ENCODE measurements around the gene DLG1. TPM values are rescaled to one million over a fixed set of nuclear protein-coding genes. Genes with fewer than 3 reads are reported as not detected.

The DLG1 gene
- total and polyA plus RNA-seq, 2 experiments from 2014 or later = 54.8 to 128 TPM

- H3K79me2 ChIP-seq = peaks cover 100% of the 10 kb centered on the region
- H3K27me3 ChIP-seq = no peaks in the 10 kb centered on the region
- no peak overlapping the region for H3K27ac ChIP-seq
- no peaks in the 10 kb centered on the region for H3K9me2 ChIP-seq (replicated peaks; ENCODE audit: insufficient read depth)
- no peak overlapping the region for H3K4me3 ChIP-seq
- no peaks in the 10 kb centered on the region for H3K4me1 ChIP-seq (ENCODE audit: insufficient read depth)
- 73% methylated on average over 4 of the region's 4 CpGs for WGBS (ENCODE audit: low lambda C conversion rate, missing lambda C conversion rate)
- no peak overlapping the region for H3K4me2 ChIP-seq
- H4K20me1 ChIP-seq (ENCODE audit: insufficient read depth, poor library complexity, severe bottlenecking) = peaks cover 23% of the 10 kb centered on the region
- H3K36me3 ChIP-seq (replicated peaks; ENCODE audit: insufficient read depth, low read depth) = no peaks in the 10 kb centered on the region
- TF ChIP-seq CTCF (IDR thresholded peaks at IDR 0.05; ENCODE audit: poor library complexity) = no peak
- TF ChIP-seq EZH2phosphoT487 (IDR thresholded peaks at IDR 0.05; ENCODE audit: low read depth, severe bottlenecking, unreplicated experiment) = no peak
- TF ChIP-seq EZH2 (IDR thresholded peaks at IDR 0.05; ENCODE audit: borderline replicate concordance) = no peak
- no peak overlapping the region for H2AFZ ChIP-seq
- H3K9me3 ChIP-seq (ENCODE audit: low read depth) = peaks cover 14% of the 10 kb centered on the region
- DNase-seq (ENCODE audit: low spot score) = no peak
These were observed 48.9 kb downstream of the DLG1 start for GRCh38 chr3:197249542-197249941.

- no peak overlapping the region for H3K4me2 ChIP-seq
- no peaks in the 10 kb centered on the region for H3K9me2 ChIP-seq (replicated peaks; ENCODE audit: insufficient read depth)
- H3K36me3 ChIP-seq (replicated peaks; ENCODE audit: insufficient read depth, low read depth) = no peaks in the 10 kb centered on the region
- no peak overlapping the region for H3K27ac ChIP-seq
- peaks cover 4% of the 10 kb centered on the region for H3K4me1 ChIP-seq (ENCODE audit: insufficient read depth)
- 90% methylated on average over 4 of the region's 4 CpGs for WGBS (ENCODE audit: low lambda C conversion rate, missing lambda C conversion rate)
- no peak for TF ChIP-seq CTCF (IDR thresholded peaks at IDR 0.05; ENCODE audit: poor library complexity)
- no peak for TF ChIP-seq EZH2phosphoT487 (IDR thresholded peaks at IDR 0.05; ENCODE audit: low read depth, severe bottlenecking, unreplicated experiment)
- TF ChIP-seq EZH2 (IDR thresholded peaks at IDR 0.05; ENCODE audit: borderline replicate concordance) = no peak
- DNase-seq (ENCODE audit: low spot score) = no peak
- H3K79me2 ChIP-seq = peaks cover 100% of the 10 kb centered on the region
- no peak overlapping the region for H2AFZ ChIP-seq
- no peak overlapping the region for H3K4me3 ChIP-seq
- H3K27me3 ChIP-seq = no peaks in the 10 kb centered on the region
- peaks cover 14% of the 10 kb centered on the region for H4K20me1 ChIP-seq (ENCODE audit: insufficient read depth, poor library complexity, severe bottlenecking)
- peaks cover 14% of the 10 kb centered on the region for H3K9me3 ChIP-seq (ENCODE audit: low read depth)
These were observed 50.1 kb downstream of the DLG1 start for GRCh38 chr3:197248341-197248740.

GRCh38 chr3:197244751-197245150 is 53.7 kb downstream of the DLG1 start:
- H3K9me3 ChIP-seq (ENCODE audit: low read depth) = peaks cover 10% of the 10 kb centered on the region
- no peak overlapping the region for H3K4me2 ChIP-seq
- peaks cover 21% of the 10 kb centered on the region for H3K4me1 ChIP-seq (ENCODE audit: insufficient read depth)
- H4K20me1 ChIP-seq (ENCODE audit: insufficient read depth, poor library complexity, severe bottlenecking) = no peaks in the 10 kb centered on the region
- peaks cover 99% of the 10 kb centered on the region for H3K79me2 ChIP-seq
- no peak for DNase-seq (ENCODE audit: low spot score)
- H3K36me3 ChIP-seq (replicated peaks; ENCODE audit: insufficient read depth, low read depth) = no peaks in the 10 kb centered on the region
- no peak overlapping the region for H3K27ac ChIP-seq
- no peaks in the 10 kb centered on the region for H3K27me3 ChIP-seq
- 77% methylated on average over 3 of the region's 3 CpGs for WGBS (ENCODE audit: low lambda C conversion rate, missing lambda C conversion rate)
- no peaks in the 10 kb centered on the region for H3K9me2 ChIP-seq (replicated peaks; ENCODE audit: insufficient read depth)
- no peak overlapping the region for H2AFZ ChIP-seq
- H3K4me3 ChIP-seq = no peak overlapping the region
- no peak for TF ChIP-seq CTCF (IDR thresholded peaks at IDR 0.05; ENCODE audit: poor library complexity)
- TF ChIP-seq EZH2phosphoT487 (IDR thresholded peaks at IDR 0.05; ENCODE audit: low read depth, severe bottlenecking, unreplicated experiment) = no peak
- no peak for TF ChIP-seq EZH2 (IDR thresholded peaks at IDR 0.05; ENCODE audit: borderline replicate concordance)
